ENCODE results near the gene CYS1.

CYS1 gene

GRCh38 chr2:10007921-10008808 lies 72.0 kb downstream of the CYS1 start:
- no peaks in the 10 kb centered on the region for H4K20me1 ChIP-seq (ENCODE audit: low read depth, low read length)
- no peaks in the 10 kb centered on the region for H3K79me2 ChIP-seq (ENCODE audit: insufficient read depth, low read length)
- H3K9ac ChIP-seq (ENCODE audit: low read length): no peak overlapping the region
- no peaks in the 10 kb centered on the region for H3K36me3 ChIP-seq (ENCODE audit: low read length)
- H3K9me2 ChIP-seq (replicated peaks; ENCODE audit: insufficient read depth, low read length): no peaks in the 10 kb centered on the region
- H2AFZ ChIP-seq (ENCODE audit: low read depth, low read length, severe bottlenecking): no peak overlapping the region
- no peaks in the 10 kb centered on the region for H3F3A ChIP-seq (ENCODE audit: insufficient read depth)
- H3K27ac ChIP-seq (ENCODE audit: low read depth, low read length): no peak overlapping the region
- no peak overlapping the region for H3K4me3 ChIP-seq (ENCODE audit: insufficient read depth, low read length, poor library complexity, severe bottlenecking)
- TF ChIP-seq, protein P1, sequence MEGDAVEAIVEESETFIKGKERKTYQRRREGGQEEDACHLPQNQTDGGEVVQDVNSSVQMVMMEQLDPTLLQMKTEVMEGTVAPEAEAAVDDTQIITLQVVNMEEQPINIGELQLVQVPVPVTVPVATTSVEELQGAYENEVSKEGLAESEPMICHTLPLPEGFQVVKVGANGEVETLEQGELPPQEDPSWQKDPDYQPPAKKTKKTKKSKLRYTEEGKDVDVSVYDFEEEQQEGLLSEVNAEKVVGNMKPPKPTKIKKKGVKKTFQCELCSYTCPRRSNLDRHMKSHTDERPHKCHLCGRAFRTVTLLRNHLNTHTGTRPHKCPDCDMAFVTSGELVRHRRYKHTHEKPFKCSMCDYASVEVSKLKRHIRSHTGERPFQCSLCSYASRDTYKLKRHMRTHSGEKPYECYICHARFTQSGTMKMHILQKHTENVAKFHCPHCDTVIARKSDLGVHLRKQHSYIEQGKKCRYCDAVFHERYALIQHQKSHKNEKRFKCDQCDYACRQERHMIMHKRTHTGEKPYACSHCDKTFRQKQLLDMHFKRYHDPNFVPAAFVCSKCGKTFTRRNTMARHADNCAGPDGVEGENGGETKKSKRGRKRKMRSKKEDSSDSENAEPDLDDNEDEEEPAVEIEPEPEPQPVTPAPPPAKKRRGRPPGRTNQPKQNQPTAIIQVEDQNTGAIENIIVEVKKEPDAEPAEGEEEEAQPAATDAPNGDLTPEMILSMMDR (IDR thresholded peaks at IDR 0.05; ENCODE audit: insufficient read depth, low read length, poor library complexity, severe bottlenecking): no peak
- no peak for TF ChIP-seq EZH2phosphoT487 (conservative IDR thresholded peaks at IDR 0.05; ENCODE audit: low read length)
- H3K27me3 ChIP-seq (ENCODE audit: low read length): no peaks in the 10 kb centered on the region
- H3K4me2 ChIP-seq (ENCODE audit: low read depth, low read length, poor library complexity, severe bottlenecking): no peak overlapping the region
- no peaks in the 10 kb centered on the region for H3K9me3 ChIP-seq (ENCODE audit: insufficient read depth, low read length)

DNA sequence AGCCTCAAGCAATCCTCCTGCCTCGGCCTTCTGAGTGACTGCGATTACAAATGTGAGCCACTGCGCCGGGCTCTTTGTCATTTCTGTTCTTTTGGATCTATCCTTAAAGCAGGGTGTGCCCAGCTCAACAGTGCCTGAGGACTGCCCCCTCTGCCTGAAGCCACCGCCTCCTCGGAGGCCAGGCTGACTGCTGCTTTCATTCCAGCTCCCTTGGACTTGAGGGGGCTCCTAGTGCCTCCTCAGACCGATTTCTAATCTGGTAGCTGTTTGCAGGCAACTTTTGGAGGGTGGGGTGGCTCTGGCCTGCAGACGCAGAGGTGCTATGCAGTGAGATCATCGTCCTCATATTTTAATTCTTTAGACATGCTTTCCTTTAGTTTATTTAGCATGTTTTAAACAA lies 72.8 kb downstream of the CYS1 start:
- H3K9me3 ChIP-seq (ENCODE audit: insufficient read depth, low read length): no peaks in the 10 kb centered on the region
- no peak overlapping the region for H2AFZ ChIP-seq (ENCODE audit: low read depth, low read length, severe bottlenecking)
- no peaks in the 10 kb centered on the region for H3K79me2 ChIP-seq (ENCODE audit: insufficient read depth, low read length)
- no peak for TF ChIP-seq EZH2phosphoT487 (conservative IDR thresholded peaks at IDR 0.05; ENCODE audit: low read length)
- TF ChIP-seq, protein P1 (IDR thresholded peaks at IDR 0.05; ENCODE audit: insufficient read depth, low read length, poor library complexity, severe bottlenecking): no peak
- H4K20me1 ChIP-seq (ENCODE audit: low read depth, low read length): no peaks in the 10 kb centered on the region
- no peaks in the 10 kb centered on the region for H3F3A ChIP-seq (ENCODE audit: insufficient read depth)
- H3K9me2 ChIP-seq (replicated peaks; ENCODE audit: insufficient read depth, low read length): no peaks in the 10 kb centered on the region
- no peak overlapping the region for H3K27ac ChIP-seq (ENCODE audit: low read depth, low read length)
- no peaks in the 10 kb centered on the region for H3K36me3 ChIP-seq (ENCODE audit: low read length)
- H3K4me3 ChIP-seq (ENCODE audit: insufficient read depth, low read length, poor library complexity, severe bottlenecking): no peak overlapping the region
- H3K27me3 ChIP-seq (ENCODE audit: low read length): no peaks in the 10 kb centered on the region
- no peak overlapping the region for H3K9ac ChIP-seq (ENCODE audit: low read length)
- no peak overlapping the region for H3K4me2 ChIP-seq (ENCODE audit: low read depth, low read length, poor library complexity, severe bottlenecking)
